Activated CD4-positive, alpha-beta T cell treated with anti-CD3 and anti-CD28 coated beads, Interleukin-2, amount 50 U/mL, for 24 hours (primary cell): ENCODE results near the gene GNG5.
"Not testable (repeated sequence)": the region's sequence is repeated elsewhere in the genome, so short reads cannot be mapped to it uniquely, and the experiment has no call there.

ENCODE experiments used
- DNase-seq, 2 donors: peaks; one replicate each; pipeline ENCODE4 v3.0.0-alpha.2; 2020; ENCODE audit warnings: low read depth in 1 of 2, low spot score in 1 of 2

Gene GNG5

DNA sequence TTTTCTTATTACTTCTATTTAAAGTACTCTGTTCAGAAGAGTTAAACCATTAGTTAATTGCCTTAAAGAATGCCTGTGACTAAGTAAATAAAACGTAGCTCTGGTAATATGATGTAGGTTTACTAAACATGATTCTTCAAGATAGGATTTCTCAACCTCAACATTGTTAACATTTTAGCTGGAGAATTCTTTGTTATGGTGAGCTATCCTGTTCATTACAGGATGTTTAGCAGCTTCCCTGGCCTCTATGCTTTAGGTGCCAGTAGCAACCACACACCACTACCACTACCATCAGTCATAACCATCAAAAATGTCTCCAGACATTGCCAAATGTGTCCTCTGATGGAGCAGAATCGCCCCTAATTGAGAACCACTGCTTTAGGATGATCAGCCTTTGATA, 16.6 kb downstream of the GNG5 start:
- no peak for DNase-seq

DNA sequence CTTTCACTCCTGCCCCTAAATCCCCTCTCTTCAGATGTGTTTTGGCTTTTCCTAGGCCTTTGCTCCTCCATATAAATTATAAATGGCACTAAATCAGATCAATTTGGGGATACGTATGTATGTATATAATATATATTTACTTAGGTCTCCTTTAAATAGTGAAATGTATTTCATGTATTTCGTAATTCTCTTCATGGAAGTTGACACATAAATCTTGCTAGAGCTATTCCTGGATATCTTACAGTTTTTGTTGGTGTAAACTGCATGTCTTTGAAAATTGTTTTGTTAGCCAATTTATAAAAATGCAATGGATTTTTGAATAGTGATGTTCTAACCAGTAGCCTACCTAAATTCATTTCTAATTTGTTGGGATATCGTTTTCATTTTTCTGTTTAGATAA, 18.3 kb downstream of the GNG5 start:
- no peak for DNase-seq

DNA sequence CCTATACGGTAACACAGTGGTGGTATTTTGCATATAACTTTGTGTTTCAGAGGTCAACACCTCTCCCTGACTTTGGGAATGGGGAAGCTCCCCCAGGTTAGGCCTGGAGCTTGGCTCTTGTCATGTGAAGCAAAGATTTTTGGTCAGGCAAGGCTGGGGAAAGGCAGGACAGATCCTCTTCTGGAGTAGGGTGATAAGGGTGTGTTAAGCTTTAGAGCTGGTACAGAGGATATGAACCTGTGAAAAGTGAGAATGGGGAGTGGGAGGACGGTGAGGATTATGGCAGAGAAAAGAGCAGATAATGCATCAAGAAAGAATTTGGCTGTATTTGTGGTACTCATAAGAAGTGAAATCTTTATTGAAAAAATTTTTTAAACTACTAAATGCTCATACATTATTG, 25.1 kb downstream of the GNG5 start:
- DNase-seq, result no peak

DNA sequence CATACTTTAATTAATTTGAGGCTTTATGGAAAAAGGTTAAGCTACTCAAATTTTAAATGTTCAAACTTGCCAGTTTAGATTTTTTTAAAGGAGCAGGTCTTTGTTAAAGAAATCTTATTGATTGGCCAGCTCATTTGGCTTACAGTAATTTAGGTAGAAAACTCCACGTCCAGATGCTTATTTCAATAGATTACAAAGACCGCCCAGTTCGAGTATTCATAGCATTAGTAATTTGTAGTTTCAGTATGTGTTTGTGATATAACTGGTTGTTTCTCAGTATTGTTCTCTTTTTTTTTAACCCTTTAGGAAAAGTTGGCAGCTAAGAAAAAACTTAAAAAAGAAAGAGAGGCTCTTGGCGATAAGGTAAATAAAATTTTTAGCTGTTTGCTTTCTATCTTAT, 25.7 kb downstream of the GNG5 start:
- no peak for DNase-seq

DNA sequence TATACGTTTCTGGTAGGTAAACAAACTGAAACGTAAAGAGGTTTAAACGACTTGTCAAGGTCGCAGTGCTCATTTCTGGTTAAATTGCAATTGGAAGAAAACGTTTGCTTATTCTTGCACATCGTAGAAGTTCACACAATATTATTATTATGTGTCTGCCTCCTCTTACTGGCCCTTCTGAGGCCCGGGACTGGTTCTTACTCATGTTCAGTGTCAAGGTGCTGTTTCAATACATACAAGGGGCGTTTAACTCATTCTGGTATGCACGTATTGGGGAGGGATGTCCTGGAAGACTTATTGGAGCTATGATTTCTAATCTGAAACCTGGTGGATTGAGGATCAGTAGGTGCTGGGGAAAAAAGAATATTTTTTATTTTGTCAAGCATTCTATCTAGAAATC, 26.4 kb downstream of the GNG5 start:
- DNase-seq, result no peak

DNA sequence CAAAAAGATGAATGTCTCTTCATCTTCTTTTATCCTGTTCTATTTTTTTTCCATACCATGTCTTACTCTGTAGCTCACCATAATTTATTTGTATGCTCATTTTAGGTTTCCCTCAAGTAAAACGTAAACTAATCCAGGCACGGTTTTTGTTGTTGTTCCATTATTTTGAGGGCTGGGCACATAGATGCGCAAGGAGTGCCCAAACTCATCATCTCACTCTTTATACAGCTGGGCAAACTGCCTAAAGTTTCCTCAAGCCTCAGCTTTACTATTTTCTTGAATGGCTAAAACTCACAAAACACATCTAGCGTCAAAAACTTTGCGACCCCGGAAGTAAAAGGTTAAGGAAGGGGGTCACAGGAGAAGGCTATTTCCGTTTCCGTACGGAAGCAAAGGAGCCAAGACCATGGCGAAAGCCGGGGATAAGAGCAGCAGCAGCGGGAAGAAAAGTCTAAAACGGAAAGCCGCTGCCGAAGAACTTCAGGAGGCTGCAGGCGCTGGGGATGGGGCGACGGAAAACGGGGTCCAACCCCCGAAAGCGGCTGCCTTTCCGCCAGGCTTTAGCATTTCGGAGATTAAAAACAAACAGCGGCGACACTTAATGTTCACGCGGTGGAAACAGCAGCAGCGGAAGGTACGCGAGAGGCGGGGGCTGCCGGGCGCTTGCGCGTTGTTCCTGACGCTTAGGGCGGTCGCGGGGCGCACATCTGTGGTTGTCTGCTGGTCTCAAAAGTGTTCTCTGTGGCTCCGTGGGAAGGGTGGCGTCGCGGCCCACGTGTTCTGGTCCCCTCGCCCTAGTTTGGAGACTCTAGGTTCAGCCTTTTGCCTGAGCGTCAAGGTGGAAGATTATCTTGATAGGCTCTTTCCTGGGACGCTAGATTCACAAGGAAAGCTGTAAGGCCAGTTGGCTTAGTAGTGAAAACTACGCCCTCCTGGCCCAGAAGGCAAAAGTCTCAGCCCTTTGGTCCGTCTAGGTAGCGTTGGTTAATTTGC, 27.2 kb downstream of the GNG5 start, which contains the start of gene RPF1:
TSS of gene RPF1 (plus strand) at position 391 of the 993 bp plus-strand sequence. CDS start at position 407, 16 bp downstream.
- DNase-seq, result peak; percentile 63 to 73

DNA sequence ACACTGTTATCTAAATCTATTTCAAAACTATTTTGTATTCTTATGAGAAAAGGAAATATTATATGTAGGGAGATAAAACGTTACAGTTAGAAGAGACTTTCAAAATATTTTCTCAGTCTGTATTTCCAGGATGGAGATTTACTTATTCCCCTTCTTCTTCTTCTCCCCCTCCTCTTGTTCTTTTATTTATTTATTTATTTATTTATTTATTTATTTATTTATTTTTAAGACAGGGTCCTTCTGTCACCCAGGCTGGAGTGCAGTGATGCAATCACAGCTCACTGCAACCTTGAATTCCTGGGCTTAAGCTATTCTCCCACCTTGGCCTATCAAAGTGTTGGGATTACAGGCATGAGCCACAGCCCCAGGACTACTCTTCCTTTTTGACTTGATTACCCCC, 30.2 kb downstream of the GNG5 start:
- no peak for DNase-seq

DNA sequence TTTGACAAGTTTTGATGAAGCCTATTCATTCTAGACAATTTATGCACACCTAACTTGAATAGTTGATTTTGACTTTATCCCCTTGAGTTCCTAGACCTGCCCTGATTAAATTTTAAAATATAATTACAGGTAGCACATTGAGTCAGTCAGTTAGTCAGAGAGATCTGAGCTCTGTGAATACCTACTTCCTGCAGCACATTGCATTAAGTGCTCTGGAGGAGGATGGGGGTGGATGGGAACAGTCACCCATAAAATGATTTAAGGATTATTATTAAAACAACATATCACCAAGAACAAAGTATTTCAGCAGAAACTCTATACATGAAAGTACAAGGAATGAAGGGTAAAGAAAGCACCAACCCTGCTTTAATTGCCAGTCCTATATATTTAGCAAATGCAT, 39.1 kb downstream of the GNG5 start:
- no peak for DNase-seq

DNA sequence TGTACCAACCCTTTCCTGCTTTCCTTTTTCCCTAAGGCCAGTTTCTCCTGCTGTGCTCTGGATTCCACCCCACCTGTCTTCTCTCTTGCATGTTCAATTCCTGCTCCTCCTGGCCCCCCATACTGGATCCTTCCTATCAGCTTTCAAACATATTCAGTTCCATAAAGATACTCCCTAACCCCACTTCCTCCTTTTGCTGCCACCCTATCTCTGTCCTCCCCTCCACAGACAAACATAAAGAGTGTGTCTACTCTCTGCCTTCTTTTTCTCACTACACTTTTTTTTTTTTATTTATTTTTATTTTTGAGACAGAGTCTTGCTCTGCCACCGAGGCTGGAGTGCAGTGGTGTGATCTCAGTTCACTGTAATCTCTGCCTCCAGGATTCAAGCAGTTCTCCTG, 44.3 kb downstream of the GNG5 start:
- DNase-seq, result no peak

DNA sequence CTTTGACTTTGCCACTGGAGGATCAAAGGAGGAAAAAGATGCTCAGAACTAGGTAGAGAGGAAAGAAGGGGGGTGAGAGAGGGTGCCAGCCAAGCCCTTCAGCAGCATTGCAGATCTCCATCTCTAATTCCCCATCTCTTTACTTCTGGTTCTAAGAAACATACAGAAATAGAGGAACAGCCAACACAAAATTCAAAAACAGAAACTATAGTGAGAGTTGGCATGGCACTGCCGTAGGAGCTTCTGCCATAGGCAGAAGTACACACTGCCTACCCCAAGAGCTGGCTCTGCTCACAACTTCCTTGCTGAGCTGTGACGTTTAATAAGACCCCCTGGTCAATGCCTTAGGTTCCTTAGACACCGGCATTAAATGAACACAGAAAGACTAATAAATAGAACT, 53.9 kb downstream of the GNG5 start:
- DNase-seq, result no peak

DNA sequence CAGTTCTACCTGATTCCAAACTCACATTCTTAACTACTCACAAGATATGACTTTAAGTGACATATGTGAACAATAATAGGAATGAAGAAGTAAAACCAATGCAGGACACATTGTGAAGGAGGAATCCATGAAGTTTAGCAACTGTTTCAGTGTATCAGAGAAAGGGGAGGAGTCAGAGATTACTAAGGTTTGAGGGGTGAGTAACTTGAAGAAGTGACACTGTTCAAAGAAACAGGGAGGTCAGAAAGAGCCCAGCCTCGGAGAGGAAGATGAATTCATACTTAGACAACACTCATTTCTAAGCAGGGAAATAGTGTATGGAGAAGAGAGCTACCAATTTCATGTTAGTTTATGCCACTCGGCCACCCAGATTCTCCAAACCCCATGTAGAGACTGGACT, 55.5 kb downstream of the GNG5 start:
- DNase-seq, result no peak

DNA sequence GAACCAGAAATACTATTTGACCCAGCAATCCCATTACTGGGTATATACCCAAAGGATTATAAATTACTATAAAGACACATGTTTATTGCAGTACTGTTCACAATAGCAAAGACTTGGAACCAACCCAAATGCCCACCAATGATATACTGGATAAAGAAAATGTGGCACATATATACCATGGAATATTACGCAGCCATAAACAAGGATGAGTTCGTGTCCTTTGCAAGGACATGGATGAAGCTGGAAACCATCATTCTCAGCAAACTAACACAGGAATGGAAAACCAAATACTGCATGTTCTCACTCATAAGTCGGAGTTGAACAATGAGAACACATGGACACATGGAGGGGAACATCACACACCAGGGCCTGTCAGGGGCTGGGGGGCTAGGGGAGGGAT, 57.7 kb downstream of the GNG5 start:
- DNase-seq, result not testable (repeated sequence)
